ENCODE measurements around the gene ACP5.

DNA sequence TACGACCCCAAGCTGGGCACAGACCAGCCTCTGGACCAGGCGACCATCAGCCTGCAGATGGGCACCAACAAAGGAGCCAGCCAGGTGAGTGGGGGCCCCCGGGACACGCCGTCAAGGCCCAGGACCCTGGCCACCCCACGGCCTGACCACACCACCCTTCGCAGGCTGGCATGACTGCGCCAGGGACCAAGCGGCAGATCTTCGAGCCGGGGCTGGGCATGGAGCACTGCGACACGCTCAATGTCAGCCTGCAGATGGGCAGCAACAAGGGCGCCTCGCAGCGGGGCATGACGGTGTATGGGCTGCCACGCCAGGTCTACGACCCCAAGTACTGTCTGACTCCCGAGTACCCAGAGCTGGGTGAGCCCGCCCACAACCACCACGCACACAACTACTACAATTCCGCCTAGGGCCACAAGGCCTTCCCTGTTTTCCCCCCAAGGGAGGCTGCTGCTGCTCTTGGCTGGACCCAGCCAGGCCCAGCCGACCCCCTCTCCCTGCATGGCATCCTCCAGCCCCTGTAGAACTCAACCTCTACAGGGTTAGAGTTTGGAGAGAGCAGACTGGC, 28.0 kb downstream of the ACP5 start:
- TF ChIP-seq, protein P1, sequence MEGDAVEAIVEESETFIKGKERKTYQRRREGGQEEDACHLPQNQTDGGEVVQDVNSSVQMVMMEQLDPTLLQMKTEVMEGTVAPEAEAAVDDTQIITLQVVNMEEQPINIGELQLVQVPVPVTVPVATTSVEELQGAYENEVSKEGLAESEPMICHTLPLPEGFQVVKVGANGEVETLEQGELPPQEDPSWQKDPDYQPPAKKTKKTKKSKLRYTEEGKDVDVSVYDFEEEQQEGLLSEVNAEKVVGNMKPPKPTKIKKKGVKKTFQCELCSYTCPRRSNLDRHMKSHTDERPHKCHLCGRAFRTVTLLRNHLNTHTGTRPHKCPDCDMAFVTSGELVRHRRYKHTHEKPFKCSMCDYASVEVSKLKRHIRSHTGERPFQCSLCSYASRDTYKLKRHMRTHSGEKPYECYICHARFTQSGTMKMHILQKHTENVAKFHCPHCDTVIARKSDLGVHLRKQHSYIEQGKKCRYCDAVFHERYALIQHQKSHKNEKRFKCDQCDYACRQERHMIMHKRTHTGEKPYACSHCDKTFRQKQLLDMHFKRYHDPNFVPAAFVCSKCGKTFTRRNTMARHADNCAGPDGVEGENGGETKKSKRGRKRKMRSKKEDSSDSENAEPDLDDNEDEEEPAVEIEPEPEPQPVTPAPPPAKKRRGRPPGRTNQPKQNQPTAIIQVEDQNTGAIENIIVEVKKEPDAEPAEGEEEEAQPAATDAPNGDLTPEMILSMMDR (conservative IDR thresholded peaks at IDR 0.05), result no peak
- no peak for TF ChIP-seq EZH2 (IDR thresholded peaks at IDR 0.05; ENCODE audit: low read depth)

All from PC-9 (cell line).